GM12801 (cell line): Measurements from ENCODE around the gene HNRNPA3.

ENCODE experiments used
- TF ChIP-seq, protein P1 (sequence below): IDR thresholded peaks from one replicate; pipeline ENCODE4 v1.5.1; 2011; ENCODE audit warnings: control low read depth; ENCODE audit not compliant: insufficient read length; ENCODE audit errors: extremely low read depth

Gene HNRNPA3

DNA sequence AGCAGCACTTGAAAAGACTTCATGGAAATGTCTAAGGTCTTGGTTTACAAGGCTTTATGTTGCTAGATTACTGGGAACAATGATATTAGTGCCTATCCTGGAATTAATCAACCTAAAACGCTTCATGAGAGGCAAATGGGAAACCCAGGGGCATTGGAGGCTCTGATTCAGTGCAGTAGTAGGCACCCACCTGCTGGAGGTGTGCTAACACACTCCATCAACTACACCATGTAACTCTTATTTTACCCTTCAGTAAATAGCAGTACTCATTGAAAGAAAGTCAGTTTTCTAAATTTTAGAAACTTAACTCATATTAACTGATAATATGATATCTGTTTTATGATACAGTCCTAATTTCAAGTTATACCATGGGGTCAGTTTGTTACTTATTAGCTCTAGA is 17.4 kb upstream of the HNRNPA3 start:
- TF ChIP-seq, protein P1, sequence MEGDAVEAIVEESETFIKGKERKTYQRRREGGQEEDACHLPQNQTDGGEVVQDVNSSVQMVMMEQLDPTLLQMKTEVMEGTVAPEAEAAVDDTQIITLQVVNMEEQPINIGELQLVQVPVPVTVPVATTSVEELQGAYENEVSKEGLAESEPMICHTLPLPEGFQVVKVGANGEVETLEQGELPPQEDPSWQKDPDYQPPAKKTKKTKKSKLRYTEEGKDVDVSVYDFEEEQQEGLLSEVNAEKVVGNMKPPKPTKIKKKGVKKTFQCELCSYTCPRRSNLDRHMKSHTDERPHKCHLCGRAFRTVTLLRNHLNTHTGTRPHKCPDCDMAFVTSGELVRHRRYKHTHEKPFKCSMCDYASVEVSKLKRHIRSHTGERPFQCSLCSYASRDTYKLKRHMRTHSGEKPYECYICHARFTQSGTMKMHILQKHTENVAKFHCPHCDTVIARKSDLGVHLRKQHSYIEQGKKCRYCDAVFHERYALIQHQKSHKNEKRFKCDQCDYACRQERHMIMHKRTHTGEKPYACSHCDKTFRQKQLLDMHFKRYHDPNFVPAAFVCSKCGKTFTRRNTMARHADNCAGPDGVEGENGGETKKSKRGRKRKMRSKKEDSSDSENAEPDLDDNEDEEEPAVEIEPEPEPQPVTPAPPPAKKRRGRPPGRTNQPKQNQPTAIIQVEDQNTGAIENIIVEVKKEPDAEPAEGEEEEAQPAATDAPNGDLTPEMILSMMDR, result no peak

DNA sequence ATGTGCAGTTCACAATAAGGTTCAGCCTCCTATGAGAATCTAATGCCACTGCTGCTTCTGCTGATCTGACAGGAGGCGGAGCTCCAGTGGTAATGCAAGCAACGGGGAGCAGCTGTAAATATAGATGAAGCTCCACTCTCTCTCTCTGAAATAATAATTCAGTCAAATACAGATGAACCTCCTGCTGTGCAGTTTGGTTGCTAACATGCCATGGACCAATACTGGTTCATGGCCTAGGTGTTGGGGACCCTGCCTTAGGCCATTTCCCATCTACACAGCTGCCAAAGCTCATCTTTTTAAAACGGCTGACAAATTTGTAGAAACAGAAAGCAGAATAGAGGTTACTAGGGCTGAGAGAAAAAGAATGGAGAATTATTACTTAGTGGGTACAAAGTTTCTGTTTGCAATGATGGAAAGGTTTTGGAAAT is 10.7 kb upstream of the HNRNPA3 start:
- TF ChIP-seq, protein P1, result no peak

DNA sequence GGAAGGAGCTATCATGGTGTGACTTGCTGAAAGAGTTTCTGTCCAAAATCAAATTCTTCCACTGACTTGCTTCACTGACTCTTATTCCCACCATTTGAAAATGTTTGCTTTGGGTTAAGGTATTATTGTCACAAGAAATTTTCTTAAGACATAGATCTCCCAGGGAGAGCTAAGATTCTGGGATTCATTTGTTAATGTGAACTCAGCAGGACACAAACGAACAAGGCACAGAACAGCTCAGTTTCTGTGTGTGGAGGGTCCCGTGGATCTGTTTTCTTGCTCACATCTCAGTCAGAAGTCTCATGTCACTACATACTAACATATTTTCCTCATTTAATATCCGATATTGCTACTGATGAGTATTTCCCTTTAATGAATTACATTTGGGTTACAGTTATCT is 8.2 kb upstream of the HNRNPA3 start:
- TF ChIP-seq, protein P1, result no peak

DNA sequence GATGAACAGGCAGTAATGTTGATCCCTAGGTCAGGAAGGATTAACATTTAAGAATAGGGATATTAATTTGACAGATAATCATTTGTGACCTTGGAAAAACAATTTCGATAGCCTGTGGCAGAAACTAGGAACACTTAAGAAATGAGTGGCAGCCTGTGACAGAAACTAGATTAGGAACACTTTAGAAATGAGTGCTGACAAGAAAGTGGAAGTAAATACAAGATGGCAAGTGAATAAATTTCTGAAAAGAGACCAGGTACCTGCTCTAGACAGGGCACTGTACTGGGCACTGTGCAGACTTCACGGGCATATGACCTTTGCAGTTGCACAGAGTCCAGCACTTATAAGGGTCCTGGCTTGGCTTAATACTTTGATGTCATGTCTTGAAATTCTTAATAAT is 5.5 kb upstream of the HNRNPA3 start:
- TF ChIP-seq, protein P1, result no peak

DNA sequence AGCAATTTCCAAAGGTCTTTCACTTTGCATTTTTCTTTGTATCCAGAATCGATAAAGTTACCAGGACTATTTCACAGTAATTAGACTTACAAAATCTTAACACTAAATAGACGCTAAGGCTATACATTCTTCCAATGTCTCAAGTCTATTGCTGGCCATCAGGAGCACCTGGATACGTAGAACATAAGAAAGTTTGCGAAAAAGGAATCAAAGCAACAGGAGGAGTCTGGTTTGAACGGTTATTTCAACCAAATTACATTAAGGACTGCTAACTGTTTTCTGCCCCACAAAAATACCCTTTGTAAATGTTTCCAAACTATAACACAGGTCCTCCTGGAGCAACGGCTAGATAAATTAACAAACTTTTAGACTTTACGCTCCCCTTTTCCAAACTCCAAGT is 1.4 kb upstream of the HNRNPA3 start:
- TF ChIP-seq, protein P1, result no peak

DNA sequence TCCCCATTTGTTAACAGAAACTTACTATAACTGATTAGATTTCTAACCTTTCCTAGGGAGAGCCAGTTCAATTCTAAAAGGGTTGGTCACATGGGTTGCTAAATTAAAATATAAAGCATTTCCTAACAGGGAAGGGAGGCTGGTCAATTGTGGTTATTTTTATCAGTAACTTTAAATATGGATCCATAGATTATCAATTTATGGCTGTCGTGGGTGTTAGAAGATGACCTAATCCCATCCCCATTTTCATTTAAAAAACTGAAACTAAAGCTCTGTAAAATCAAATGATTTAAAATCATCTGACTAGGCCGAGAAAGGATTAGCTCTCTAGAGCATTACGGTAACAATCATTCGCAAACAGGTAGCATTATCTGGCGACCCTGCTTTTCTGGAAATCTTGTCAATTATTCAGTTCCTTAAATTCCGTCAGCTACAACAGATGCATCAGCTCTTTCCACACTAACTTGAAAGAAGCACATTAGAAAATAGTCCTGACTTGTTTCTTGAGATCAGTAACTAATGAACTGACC is 953 bp upstream of the HNRNPA3 start:
- TF ChIP-seq, protein P1, result no peak

DNA sequence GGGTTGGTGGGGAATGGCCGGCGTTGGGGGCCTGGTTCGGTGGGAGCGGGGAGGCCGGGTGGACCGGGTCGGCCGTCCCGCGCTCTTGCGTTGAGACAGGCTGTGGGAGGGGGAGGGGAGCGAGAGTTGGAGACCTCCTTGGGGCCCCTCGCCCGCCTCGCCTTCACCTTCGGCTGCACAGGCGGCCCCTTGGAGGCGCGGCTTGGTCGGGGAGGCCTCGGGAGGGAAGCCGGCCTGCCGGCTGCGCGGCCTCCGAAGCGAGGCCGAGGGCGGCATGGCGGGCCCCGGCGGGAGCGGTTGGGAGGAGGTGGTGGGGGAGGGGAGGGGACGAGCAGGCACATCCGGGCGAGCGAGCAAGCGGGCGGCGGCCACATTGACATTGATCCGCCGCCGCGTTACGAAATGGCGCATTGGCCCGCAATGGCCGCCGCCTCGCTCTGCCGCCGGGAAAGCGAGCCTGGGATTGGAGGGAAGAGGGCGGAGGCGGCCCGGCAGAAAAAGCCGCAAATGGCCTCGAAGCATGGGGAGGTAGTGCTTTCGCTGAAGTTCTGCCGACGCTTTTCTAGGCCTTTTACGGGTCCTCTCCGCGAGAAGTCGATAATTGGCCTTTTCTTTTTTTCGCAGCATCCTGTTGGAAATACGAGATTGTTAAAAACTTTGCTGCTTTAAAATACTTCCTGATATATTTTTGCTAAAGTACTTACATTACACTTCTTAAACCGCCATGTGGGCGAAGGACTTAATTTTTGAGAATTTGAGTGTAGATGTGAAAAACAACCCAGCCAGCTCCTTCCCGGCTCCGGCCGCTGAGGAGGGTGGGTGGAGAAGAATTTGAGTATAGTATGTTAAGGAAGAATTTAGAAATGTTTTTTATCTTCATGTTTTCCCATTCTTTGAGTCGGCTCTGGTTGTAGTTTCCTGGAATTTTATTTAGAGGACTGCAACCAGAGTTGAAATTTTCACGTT is 580 bp downstream of the HNRNPA3 start:
- TF ChIP-seq, protein P1, result no peak
